Caco-2 (cell line): ENCODE measurements around the gene GRAMD2B. TPM values are rescaled to one million over a fixed set of nuclear protein-coding genes. Genes with fewer than 3 reads are reported as not detected.

ENCODE experiments used
- BruUV-seq: library from RNA; stranded (reverse); fragments of 400-500 nt; replicated peaks from 2 replicates; lab custom pipeline; 2021; lab: Mats Ljungman, UMichigan
- CTCF ChIA-PET: fragments of 300-600 bp; sonication (Branson Sonifier 250); formaldehyde crosslinking; loops from one replicate; lab custom pipeline; 2022; ENCODE audit warnings: antibody characterized with exemption; lab: Charles Lee
- POLR2A ChIA-PET: fragments of 300-600 bp; sonication (Branson Sonifier 250); formaldehyde crosslinking; loops from one replicate; lab custom pipeline; 2022; ENCODE audit warnings: antibody characterized with exemption; lab: Charles Lee
- DNase-seq, 2 experiments: peaks; one replicate each; pipeline versions ENCODE4 v3.0.0 to v3.0.0-alpha.2; 2020 to 2022
- H3K27me3 ChIP-seq: replicated peaks from 2 replicates; pipeline ENCODE4 v1.6.0; 2011; ENCODE audit warnings: low read length; ENCODE audit not compliant: control insufficient read depth, insufficient read depth
- H3K36me3 ChIP-seq: 2 replicates; pipeline ENCODE4 v1.5.1; 2011; ENCODE audit warnings: low read length; ENCODE audit not compliant: control insufficient read depth, insufficient read depth
- H3K4me1 ChIP-seq: fragments of 250-450 bp; sonication (Bioruptor Pico); 2 replicates; pipeline ENCODE4 v1.5.1; 2020; ENCODE audit warnings: mild to moderate bottlenecking
- H3K4me3 ChIP-seq: 2 replicates; pipeline ENCODE4 v1.5.1; 2011; ENCODE audit warnings: low read depth, mild to moderate bottlenecking, control low read depth, low read length
- H3K9me3 ChIP-seq: fragments of 250-450 bp; sonication (Bioruptor Pico); 2 replicates; pipeline ENCODE4 v1.5.1; 2020; ENCODE audit warnings: mild to moderate bottlenecking, moderate library complexity
- H3K27ac Mint-ChIP-seq: one replicate; pipeline ENCODE4 v1.8.0; 2022; ENCODE audit warnings: mixed read lengths; ENCODE audit not compliant: unreplicated experiment
- H3K27me3 Mint-ChIP-seq: one replicate; pipeline ENCODE4 v1.8.0; 2022; ENCODE audit warnings: mixed read lengths; ENCODE audit not compliant: insufficient read depth, unreplicated experiment
- H3K36me3 Mint-ChIP-seq: one replicate; pipeline ENCODE4 v1.8.0; 2022; ENCODE audit warnings: mild to moderate bottlenecking, mixed read lengths; ENCODE audit not compliant: insufficient read depth, unreplicated experiment
- H3K4me1 Mint-ChIP-seq: one replicate; pipeline ENCODE4 v1.8.0; 2022; ENCODE audit warnings: low read depth, mixed read lengths; ENCODE audit not compliant: unreplicated experiment
- H3K4me3 Mint-ChIP-seq: one replicate; pipeline ENCODE4 v1.8.0; 2022; ENCODE audit warnings: mild to moderate bottlenecking, moderate library complexity, mixed read lengths; ENCODE audit not compliant: unreplicated experiment
- H3K9me3 Mint-ChIP-seq: one replicate; pipeline ENCODE4 v1.8.0; 2022; ENCODE audit warnings: mixed read lengths; ENCODE audit not compliant: unreplicated experiment
- intact Hi-C: fragments of 100-400 bp; cut with micrococcal nuclease; formaldehyde crosslinking; loops from one replicate; pipeline ENCODE4 v1.10.0; 2022; ENCODE audit not compliant: unreplicated experiment
- total RNA-seq: library from RNA; stranded (reverse); gene quantifications from 2 replicates; pipeline ENCODE4 v1.2.3, GENCODE V29; 2022
- TF ChIP-seq, protein P1 (sequence below), 2 experiments: fragments of 200-600 bp in 1 of 2; IDR thresholded peaks; 1 replicate in 1 of 2; 2 replicates in 1 of 2; pipeline versions ENCODE4 v1.5.1 to v1.8.0; 2011 to 2022; ENCODE audit warnings: antibody characterized with exemption in 1 of 2, control low read depth in 1 of 2, inconsistent platforms in 1 of 2, low read depth in 1 of 2, low read length in 1 of 2, mild to moderate bottlenecking in 1 of 2, moderate library complexity in 1 of 2; ENCODE audit not compliant: insufficient read depth in 1 of 2, severe bottlenecking in 1 of 2, unreplicated experiment in 1 of 2

GRAMD2B gene
- total RNA-seq, 1 experiment from 2014 or later = 3.0 TPM

DNA sequence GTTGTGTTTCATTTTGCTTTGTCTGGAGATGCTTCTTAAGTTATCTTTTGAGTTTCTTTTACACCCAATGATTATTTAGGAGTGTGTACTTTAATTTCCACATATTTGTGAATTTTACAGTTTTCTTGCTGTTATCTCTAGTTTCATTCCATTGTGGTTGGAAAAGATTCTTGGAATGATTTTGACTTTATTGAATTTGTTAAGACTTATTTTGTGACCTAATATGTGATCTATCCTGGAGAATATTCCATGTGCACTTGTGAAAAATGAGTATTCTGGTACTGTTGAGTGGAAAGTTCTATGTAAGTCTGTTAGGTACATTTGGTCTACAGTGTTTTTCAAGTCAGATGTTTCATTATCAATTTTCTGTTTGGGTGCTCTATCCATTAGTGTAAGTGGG lies 24.4 kb upstream of the GRAMD2B start:
- H3K27me3 Mint-ChIP-seq = peaks cover 7% of the 10 kb centered on the region
- H3K27ac Mint-ChIP-seq = no peak overlapping the region
- CTCF ChIA-PET = no interaction called here
- no peak overlapping the region for H3K4me3 Mint-ChIP-seq
- H3K36me3 ChIP-seq = no peaks in the 10 kb centered on the region
- no peaks in the 10 kb centered on the region for H3K27me3 ChIP-seq
- no TSS peak for BruUV-seq
- intact Hi-C loops = no loop called here
- POLR2A ChIA-PET = no interaction called here
- H3K4me3 ChIP-seq = no peak overlapping the region
- no peaks in the 10 kb centered on the region for H3K4me1 Mint-ChIP-seq
- H3K36me3 Mint-ChIP-seq = no peaks in the 10 kb centered on the region
- TF ChIP-seq, protein P1, sequence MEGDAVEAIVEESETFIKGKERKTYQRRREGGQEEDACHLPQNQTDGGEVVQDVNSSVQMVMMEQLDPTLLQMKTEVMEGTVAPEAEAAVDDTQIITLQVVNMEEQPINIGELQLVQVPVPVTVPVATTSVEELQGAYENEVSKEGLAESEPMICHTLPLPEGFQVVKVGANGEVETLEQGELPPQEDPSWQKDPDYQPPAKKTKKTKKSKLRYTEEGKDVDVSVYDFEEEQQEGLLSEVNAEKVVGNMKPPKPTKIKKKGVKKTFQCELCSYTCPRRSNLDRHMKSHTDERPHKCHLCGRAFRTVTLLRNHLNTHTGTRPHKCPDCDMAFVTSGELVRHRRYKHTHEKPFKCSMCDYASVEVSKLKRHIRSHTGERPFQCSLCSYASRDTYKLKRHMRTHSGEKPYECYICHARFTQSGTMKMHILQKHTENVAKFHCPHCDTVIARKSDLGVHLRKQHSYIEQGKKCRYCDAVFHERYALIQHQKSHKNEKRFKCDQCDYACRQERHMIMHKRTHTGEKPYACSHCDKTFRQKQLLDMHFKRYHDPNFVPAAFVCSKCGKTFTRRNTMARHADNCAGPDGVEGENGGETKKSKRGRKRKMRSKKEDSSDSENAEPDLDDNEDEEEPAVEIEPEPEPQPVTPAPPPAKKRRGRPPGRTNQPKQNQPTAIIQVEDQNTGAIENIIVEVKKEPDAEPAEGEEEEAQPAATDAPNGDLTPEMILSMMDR (IDR thresholded peaks at IDR 0.05; ENCODE audit: insufficient read depth in 1 of 2, low read depth in 1 of 2, low read length in 1 of 2, severe bottlenecking in 1 of 2, unreplicated experiment in 1 of 2) = no peak
- DNase-seq = no peak
- H3K4me1 ChIP-seq = no peaks in the 10 kb centered on the region
- H3K9me3 Mint-ChIP-seq = peaks cover 34% of the 10 kb centered on the region
- peaks cover 13% of the 10 kb centered on the region; the same call in 1 of the 2 replicates for H3K9me3 ChIP-seq

DNA sequence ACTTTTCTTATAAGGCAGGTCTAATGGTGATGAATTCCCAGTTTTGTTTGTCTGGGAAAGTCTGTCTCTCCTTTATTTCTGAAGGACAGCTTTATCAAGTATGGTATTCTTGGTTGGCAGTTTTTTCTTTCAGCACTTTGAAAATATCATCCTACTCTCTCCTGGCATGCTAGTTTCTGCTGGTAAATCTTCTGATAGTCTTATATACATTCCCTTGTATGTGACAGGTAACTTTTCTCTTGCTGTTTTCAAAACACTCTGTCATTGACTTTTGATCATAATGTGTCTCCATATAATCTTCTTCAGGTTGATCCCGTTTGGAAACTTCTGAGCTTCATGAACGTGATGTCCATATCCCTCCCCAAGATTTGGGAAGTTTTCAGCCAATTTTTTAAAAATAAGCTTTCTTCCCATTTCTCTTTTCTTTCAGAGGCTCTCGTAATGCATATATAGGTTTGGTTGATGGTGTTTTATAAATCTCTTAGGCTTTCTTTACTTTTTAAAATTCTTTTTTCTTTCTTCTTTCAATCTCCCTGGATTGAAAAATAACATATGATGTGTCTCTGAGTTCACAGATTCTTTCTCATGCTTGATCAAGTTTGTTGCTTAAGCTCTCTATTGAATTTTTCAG lies 22.5 kb upstream of the GRAMD2B start:
- intact Hi-C loops = no loop called here
- Histone ChIP-seq H3K27me3 (no peaks in the 10 kb centered on the region), H3K4me3 (no peak overlapping the region), H3K4me1 (no peaks in the 10 kb centered on the region), H3K36me3 (no peaks in the 10 kb centered on the region), H3K9me3 (peaks cover 13% of the 10 kb centered on the region; the same call in 1 of the 2 replicates)
- peaks cover 45% of the 10 kb centered on the region for H3K9me3 Mint-ChIP-seq
- no peak overlapping the region for H3K27ac Mint-ChIP-seq
- H3K36me3 Mint-ChIP-seq = no peaks in the 10 kb centered on the region
- H3K4me1 Mint-ChIP-seq = no peaks in the 10 kb centered on the region
- DNase-seq = no peak
- BruUV-seq = no TSS peak
- CTCF ChIA-PET = no interaction called here
- peaks cover 13% of the 10 kb centered on the region for H3K27me3 Mint-ChIP-seq
- H3K4me3 Mint-ChIP-seq = no peak overlapping the region
- TF ChIP-seq, protein P1 (IDR thresholded peaks at IDR 0.05; ENCODE audit: insufficient read depth in 1 of 2, low read depth in 1 of 2, low read length in 1 of 2, severe bottlenecking in 1 of 2, unreplicated experiment in 1 of 2) = no peak
- POLR2A ChIA-PET = no interaction called here

DNA sequence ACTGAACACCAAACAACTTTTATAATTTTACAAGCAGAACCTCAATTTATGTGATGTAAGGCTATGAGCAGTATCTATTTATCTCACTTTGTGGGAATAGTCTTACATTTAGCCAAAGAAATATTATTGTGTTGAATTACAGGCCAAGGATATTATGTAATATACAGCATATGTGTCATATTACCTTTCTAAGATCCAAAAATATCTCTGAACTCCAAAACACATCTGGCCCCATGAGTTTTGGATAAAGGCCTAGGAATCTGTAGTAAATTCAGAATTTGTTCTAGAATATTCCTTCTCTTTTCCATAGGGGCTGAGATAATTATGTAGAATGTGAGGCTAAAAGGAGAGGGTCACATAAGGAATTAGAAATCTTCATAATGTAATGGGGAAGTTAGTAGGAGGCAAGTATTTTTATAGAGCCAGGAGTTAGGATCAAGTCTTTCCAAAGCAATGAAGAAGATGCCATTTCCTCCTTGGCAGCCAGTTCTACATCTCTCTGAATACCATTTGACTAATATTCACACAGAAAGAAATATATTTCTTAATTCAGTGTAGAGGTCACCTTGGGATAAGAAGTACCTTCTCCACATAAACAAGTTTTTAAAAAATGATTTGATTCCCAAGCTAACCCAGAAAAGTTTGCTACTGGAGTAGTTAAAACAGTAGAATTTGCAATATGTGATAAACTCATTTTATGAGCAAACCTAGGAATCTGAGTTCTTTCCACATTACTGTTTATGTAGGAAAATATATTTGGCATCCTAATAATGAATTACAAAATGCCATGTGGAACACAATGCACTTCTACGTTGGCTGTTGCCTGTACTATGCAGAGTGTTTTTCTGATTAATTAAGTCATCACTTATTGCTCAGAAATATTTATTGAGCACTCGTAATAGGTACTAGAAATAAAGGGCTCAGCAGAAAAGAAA lies 20.3 kb upstream of the GRAMD2B start:
- peaks cover 45% of the 10 kb centered on the region for H3K9me3 Mint-ChIP-seq
- no peaks in the 10 kb centered on the region; the same call in 1 of the 2 replicates for H3K27me3 ChIP-seq
- no peak overlapping the region for H3K27ac Mint-ChIP-seq
- BruUV-seq = no TSS peak
- ChIA-PET POLR2A (no interaction called here), CTCF (no interaction called here)
- peaks cover 13% of the 10 kb centered on the region; the same call in 1 of the 2 replicates for H3K9me3 ChIP-seq
- H3K4me3 Mint-ChIP-seq = no peak overlapping the region
- peaks cover 11% of the 10 kb centered on the region for H3K27me3 Mint-ChIP-seq
- DNase-seq = no peak
- H3K4me1 ChIP-seq = no peaks in the 10 kb centered on the region
- H3K4me1 Mint-ChIP-seq = no peaks in the 10 kb centered on the region
- intact Hi-C loops = no loop called here
- H3K4me3 ChIP-seq = no peak overlapping the region
- TF ChIP-seq, protein P1 (IDR thresholded peaks at IDR 0.05; ENCODE audit: insufficient read depth in 1 of 2, low read depth in 1 of 2, low read length in 1 of 2, severe bottlenecking in 1 of 2, unreplicated experiment in 1 of 2) = no peak
- no peaks in the 10 kb centered on the region for H3K36me3 ChIP-seq
- H3K36me3 Mint-ChIP-seq = no peaks in the 10 kb centered on the region
